Stimulated activated CD8-positive, alpha-beta memory T cell treated with anti-CD3 and anti-CD28 coated beads, Interleukin-15, amount 100 ng/mL, for 4 hours (primary cell): ENCODE data around the gene MCF2L2.

Source experiments
- DNase-seq, 2 donors: peaks; one replicate each; pipeline ENCODE4 v3.0.0-alpha.2; 2020; ENCODE audit warnings: low read depth in 2 of 2

The MCF2L2 gene

DNA sequence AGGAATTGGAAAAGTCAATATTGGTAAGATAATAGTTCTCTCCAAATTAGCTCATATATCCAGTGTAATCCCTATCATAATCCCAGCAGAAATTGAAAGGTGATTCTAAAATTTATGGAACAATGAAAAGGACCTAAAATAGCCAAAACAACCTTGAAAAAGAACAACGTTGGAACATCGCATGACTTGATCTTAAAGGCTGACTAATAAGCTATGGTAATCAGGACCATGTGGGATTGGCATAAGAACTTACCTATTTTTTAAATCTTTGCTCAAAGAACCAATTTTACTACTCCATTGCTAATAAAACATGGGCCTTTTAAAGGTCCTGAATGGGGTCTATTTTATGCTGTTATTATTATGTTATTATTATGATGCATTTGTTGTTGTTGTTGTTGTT is 134.5 kb downstream of the MCF2L2 start:
- no peak for DNase-seq

GRCh38 chr3:183291497-183292031 is 136.9 kb downstream of the MCF2L2 start:
- no peak for DNase-seq

- DNase-seq = no peak
Observed at GRCh38 chr3:183290216-183290615, 138.2 kb downstream of the MCF2L2 start.

GRCh38 chr3:183288117-183288516 is 140.3 kb downstream of the MCF2L2 start:
- no peak for DNase-seq

DNA sequence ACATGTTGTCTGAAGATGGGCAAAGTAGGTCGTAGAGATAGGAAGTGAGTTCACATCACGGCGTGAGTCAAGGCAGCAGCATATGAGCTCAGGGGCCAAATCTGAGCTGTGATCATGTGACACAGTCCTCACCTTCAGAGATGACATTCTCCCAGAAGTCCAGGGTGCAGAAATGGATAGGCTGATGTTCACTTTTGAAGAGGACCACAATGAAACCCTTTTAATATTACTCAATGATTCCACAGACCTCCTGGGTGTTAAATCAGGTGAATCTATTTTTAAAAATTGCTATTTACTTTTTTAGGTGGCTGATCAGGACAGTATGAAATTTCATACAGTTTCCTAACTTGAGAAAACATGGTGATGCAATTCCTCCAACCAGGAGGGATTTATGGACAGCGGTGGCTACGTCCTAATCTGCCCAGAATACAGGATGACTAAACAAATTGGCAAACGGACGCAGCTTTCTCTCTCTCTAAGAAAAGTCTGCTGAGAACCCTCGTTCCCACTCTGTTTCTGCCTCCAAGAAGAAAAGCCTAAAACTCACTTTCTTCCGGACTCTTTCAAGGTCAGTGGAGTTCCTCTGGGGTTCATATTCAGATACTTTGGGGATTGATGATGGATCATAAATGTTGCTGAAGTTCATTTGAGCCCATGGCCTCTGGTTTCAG is 141.0 kb downstream of the MCF2L2 start:
- no peak for DNase-seq

- DNase-seq = peak; percentile 88 to 96
Observed at GRCh38 chr3:183285828-183286457, 142.5 kb downstream of the MCF2L2 start.

DNA sequence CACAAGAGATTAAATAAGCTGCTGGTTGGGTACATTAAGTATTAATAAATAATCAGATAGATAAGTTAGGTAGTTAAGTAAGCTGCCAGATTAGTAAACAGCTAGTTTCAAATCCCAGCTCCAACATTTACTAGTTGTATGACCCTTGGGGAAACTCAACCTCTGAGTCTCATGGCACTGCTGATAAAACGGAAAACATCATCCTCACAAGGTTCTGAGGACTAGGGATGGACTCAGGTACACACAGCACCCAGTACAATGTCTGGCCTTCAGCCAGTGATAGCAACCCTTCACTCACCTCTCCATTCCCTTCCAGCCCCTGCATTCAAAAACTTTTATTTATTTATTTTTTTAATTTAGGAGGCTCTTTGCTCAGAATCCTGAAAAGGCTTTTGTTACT is 143.1 kb downstream of the MCF2L2 start:
- DNase-seq = no peak

GRCh38 chr3:183284570-183284969 is 143.8 kb downstream of the MCF2L2 start:
- DNase-seq = no peak

- no peak for DNase-seq
Observed at GRCh38 chr3:183283886-183284285, 144.5 kb downstream of the MCF2L2 start.

- DNase-seq = no peak
Observed at GRCh38 chr3:183281126-183281797, 147.2 kb downstream of the MCF2L2 start.

GRCh38 chr3:183279371-183279770 is 149.0 kb downstream of the MCF2L2 start:
- DNase-seq = no peak

GRCh38 chr3:183278479-183279088 is 149.8 kb downstream of the MCF2L2 start:
- no peak for DNase-seq

- no peak for DNase-seq
Observed at GRCh38 chr3:183277260-183277659, 151.2 kb downstream of the MCF2L2 start.

DNA sequence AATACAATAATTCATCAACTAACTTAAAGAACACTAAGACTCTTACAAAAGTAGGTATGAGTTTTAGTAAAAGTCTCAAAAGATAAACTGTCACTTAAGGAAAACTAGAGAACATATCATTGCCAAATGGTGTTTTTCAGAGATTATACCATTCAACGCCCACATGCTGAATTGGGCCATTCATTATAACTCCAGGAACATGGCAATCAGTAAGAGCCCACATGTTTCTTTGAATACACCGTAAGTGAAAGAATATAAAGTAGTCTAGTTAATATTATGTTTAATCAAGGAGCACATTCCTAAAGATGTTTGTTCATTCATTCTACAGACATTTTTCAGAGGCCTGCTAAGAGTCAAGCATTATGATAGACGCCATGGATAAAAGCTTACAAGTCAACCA is 152.5 kb downstream of the MCF2L2 start:
- DNase-seq = no peak

- DNase-seq = no peak
Observed at GRCh38 chr3:183275418-183275817, 153.0 kb downstream of the MCF2L2 start.

- no peak for DNase-seq
Observed at GRCh38 chr3:183274609-183275008, 153.8 kb downstream of the MCF2L2 start.

DNA sequence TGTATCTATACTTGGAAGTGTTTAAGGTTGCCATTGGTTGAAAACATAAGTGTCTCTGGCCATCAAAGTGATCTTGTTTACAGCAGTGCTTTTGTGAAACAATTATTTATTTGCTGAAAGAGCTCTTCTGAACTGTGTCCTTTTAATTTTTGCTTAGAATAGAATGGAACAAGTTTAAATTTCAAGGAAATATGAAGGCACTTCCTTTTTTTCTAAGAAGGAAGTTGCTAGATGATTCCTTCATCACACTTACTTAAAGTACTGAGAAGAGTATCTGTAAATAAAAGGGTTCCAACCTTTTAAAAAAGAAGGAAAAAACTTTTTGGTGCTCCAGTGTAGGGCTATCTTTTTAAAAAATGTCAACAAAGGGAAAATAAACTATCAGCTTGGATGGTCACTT is 155.6 kb downstream of the MCF2L2 start:
- DNase-seq = no peak

DNA sequence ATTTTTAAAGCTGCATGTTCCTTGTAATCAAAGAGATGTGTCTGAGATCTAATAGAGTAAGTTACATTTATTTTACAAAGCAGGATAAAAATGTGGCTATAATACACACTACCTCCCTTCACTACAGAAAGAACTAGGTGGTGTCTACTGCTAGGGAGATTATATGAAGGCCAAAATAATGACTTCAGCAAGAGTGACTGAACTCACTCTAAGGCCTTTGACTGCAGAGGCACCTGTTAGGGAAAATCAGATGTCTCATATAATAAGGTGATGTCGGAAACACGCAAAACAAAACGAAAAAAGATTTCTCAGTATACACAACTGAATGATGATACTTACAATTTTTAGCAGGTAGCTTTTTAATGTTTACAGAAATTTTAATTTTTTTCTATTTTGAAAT is 156.3 kb downstream of the MCF2L2 start:
- no peak for DNase-seq

- DNase-seq = no peak
Observed at GRCh38 chr3:183270344-183270743, 158.1 kb downstream of the MCF2L2 start.

- no peak for DNase-seq
Observed at GRCh38 chr3:183269345-183269744, 159.1 kb downstream of the MCF2L2 start.

- no peak for DNase-seq
Observed at GRCh38 chr3:183268366-183268765, 160.1 kb downstream of the MCF2L2 start.

GRCh38 chr3:183267140-183267539 is 161.3 kb downstream of the MCF2L2 start:
- DNase-seq = no peak
